ENCODE measurements around the gene ADCK1.

DNA sequence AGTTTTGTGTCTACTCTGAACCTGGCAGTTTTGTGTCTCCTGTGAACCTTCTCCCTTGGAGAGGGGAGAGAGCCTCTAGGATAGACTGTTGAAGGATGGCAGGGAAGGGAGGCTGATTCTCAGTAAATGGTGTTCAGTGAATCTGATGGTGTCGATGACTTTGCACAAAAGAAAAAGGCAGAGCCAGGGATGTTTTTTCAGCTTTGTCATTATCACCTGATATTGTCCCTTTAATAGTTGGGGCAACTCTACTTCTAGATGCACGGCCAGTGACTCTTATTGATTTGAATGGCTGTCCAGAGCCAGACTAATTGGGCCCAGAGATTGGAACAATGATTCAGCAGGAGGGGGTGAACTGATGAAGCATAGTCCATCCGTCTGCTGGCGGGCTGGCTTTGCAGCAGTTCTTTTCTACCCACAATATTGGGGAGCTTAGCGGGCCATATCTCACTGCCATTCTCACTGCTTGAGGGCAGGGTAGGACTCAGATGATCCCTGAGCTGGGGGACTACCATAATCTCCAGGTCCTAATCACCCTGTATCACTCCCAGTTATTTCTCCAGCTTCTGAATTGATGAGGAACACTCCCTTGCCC, 93.1 kb downstream of the ADCK1 start:
- no peak for TF ChIP-seq YY1 (IDR thresholded peaks at IDR 0.05; ENCODE audit: insufficient read depth, insufficient read length)
- TF ChIP-seq ZNF274 (IDR thresholded peaks at IDR 0.05; ENCODE audit: low read depth, low read length) = no peak

Measured in NT2/D1 (cell line).